HG03135 (cell line): ENCODE measurements around the gene PCP4.

Source experiments
- ATAC-seq: cut with Tn5 transposase; IDR thresholded peaks from one replicate; pipeline ENCODE4 v1.9.1; 2021; ENCODE audit warnings: mild to moderate bottlenecking, moderate library complexity; ENCODE audit not compliant: unreplicated experiment

Gene PCP4

DNA sequence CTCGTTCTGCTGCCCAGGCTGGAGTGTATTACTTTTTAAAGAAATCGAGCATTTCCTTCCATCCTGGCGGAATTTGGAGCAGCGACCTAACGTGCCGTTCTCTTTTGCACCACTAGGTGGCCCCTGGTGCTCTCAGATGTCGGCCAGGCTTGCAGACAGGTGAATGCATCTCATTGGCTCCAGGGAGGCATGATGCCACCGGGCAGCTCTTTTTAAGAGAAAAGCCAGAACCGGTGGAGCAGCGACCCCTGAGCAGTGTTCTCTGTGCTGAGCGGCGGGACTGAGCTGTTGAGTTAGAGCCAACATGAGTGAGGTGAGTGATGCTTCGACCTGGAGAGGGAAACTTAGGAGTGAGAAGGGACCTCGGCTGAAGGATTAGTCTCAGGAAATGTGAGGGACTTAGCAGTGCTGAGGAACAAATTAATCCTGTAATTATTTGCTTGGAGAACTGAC, at the start of gene PCP4:
Gene PCP4 (plus strand): TSS at position 241 of the 453 bp plus-strand sequence. CDS start 64 bp downstream, at position 305.
- ATAC-seq, result no peak

DNA sequence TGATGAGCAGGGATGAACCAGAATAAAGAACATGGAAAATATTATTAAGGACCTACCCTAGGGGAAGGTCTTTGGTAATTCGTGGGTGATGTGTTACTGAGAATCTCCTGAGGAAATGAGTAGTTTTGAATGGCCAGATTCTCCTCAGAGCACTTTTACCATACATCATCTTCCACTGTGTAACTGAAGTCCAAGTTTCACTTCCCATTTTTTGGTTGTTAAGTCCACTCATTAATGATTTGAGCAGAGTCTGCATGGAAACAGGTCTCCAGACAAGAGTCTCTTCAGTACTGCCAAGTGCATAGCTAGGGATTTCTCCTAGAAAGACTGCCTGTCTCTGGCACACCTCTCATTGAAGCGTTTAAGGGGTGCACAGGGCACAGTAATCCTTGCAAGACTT, 48.7 kb upstream of the PCP4 start:
- ATAC-seq, result no peak

DNA sequence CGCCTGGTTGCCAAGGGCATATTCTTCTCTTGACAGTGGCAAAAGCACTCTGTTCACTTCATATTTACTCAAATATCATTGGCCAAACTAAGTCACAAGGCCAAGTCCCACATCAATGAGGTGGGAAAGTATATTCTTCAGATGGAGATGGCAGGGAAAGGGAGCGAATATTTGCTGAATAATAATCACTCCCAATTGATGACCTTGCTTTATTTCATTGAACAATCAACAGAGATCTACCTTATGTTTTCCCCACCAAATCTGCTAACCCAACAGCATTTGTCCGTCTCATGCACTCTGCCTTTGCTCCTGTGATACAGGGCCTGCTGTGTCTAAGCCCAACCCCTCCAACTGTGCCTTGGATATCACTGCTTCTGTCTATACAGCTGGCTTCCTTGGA, 45.2 kb upstream of the PCP4 start:
- no peak for ATAC-seq

DNA sequence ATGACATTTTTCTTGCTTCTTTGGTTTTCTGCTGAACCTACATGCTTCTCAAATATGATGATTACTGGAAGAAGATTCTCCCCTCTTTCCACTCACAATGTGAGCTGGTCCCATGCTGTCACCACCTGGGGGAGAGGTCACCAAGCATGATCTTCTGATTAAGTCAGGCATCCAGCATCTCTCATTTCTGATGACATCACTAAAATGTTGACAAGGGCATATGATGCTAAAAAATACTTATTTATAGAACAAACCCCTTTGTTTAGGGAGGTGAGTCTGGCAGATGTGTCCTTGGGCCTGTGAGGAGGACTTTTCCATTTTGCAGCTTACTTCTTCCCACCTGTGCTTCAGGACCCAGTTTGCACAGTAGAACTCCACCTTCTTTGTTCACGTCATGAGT, 42.0 kb upstream of the PCP4 start:
- ATAC-seq, result no peak

DNA sequence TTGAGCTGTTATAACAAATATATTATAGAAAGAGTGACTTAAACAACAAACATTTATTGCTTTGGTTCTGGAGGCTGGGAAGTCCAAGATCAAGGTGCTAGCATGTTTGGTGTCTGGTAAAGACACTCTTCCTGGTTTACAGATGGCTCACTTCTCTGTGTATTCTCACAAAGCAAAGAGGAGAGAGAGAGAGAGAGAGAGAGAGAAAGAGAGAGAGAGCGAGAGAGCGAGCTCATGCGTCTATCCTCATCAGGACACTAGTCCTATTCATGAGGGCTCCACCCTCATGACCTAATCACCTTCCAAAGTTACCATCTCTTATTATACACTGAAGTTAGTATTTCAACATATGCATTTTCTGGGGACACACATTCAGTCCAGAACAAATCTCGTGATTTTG, 32.7 kb upstream of the PCP4 start:
- no peak for ATAC-seq

DNA sequence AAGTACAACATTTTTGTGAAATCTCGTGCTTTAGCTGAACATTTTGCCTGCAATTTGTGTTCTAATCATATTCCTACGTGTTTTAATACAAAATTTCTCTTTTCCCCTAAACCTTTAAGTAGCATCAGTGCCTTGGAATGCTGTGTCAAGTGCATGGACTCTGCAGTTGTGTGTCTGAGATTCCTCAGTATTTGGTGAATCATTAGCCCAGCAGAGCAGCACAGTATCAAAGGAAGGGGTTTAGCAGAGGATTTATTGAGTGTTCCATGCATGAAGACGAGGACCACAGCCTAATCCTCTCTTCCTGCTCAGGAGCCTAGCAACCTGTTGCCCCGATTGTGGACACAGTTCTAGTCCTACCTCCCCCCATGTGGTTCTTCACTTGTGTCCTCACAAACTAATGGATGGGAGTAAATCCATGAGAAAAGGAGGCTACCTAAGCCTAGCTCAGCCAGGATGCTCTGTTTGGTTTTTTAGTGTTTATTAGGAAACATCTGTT, 29.3 kb upstream of the PCP4 start:
- no peak for ATAC-seq

DNA sequence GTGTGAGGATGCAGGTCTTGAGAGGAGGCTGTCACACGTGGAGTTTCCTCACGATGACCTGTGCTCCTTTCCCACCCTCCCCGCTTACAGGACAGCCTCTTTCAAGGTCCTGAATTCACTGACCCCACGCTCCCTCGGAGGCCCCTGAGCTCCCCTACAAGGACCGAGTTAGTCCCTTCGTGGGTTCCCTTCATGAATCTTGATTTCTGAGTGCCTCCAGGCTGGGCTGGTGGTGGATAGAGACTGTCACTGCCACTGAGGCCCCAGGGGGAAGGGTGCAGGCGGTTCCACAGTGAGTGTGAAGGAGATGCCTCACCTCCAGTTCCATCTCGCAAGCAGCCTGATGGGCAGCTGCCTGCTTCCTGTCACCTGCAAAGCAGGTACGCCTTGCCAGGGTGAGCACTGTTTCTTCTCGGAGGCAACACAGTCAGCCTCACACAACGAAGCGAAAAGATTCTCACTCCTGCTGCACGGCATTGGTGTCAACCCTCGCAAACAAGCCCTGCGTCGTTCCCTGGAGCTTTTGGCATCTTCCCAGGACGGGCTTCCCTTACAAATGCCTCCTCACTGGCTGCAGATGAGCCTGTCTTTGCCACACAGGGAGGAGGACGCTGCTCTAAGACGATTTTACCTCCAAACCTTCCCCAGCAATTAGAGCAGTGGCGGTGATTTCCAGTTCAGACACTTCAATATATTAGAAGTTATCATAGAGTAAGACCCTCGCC, 26.7 kb upstream of the PCP4 start:
- ATAC-seq, result no peak

DNA sequence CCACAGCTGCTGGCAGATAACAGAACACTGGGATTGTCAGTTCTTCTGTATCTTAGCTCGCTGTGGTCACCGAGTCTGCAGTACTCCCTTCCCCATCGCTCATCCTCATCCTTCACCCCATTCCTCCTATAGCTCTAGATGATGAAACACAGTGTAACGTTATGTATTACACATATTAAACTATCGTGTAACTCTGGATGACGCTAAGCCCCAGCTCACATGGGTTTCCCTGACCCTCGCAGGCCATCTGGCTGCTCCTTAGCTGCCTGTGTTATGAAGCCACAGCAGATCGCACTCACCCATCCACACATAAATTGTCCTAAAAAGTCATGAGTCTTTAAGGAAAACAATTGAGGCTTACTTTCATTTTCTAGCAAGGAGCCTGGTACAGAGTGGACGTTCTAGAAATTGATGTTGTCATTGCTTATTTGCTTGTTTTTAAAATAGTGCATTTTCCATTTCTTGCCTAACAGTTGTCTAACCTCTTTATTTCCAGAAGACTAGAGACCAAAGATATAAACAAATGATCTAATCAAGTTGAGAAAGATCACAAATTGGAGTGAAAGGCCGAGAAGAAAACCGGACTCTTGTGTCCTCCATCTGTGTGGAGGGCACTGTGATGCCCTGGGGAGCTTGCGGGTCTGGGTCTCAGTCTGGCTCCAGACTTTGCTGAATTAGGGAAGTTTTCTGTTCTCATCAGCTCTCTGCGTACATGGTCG, 24.3 kb upstream of the PCP4 start:
- no peak for ATAC-seq

DNA sequence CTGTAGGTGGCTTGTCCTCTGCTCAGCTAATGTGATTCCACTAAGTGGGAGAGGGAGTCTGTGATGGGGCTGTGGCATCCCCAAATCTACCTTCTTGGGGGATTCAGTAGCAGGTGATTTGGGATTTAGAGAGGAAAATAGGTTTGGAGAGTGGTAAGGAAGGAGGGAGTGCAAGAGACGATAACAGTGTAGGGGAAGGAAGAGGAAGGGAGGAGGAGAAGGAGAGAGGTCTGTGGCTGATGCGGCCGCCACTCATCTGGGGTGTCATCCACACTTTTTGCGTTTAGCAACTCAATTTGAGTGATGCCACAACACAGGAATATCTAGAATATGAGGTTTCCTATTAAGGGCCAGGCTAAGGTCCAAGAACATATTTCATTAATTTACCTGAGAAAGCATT, 23.8 kb upstream of the PCP4 start:
- no peak for ATAC-seq

DNA sequence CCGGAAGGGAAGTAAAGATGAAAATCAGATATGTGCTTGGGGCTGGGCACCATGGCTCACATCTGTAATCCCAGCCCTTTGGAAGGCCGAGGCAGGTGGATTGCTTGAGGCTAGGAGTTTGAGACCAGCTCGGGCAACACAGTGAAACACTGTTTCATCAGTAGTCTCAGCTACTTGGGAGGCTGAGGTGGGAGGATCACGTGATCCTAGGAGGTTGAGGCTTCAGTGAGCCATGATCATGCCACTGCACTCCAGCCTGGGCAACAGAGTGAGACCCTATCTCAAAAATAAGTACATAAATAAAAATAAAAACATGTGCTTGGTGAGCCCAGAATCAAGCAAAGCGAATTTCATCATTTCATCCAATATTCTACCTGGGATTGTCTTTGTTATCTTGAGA, 23.3 kb upstream of the PCP4 start:
- no peak for ATAC-seq

DNA sequence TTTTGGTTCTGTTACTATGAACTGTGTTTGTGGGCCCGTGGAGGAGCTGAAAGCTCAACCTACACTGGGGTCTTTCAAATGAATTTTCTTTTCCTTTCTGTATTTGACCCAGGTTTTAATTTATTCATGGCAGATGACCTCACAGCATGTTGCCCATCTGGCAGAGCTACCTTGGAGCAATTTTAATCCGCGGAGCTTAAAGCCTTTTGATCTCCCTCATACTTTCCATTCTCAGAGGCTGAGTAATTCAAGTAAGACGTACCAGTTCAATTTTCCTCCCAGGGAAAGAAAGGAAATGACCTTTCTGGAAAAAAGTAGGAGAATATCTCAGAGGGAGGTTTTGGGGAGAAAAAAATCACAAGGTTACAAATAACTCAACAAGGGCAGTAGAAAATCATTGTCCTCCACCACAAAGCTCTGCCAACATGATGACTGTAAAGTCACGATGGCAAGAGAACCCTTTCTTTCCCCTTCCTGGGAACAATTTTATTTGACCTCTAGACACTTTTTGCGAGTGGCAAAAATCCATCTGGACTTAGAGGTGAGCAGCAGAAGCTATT, 21.6 kb upstream of the PCP4 start:
- no peak for ATAC-seq

DNA sequence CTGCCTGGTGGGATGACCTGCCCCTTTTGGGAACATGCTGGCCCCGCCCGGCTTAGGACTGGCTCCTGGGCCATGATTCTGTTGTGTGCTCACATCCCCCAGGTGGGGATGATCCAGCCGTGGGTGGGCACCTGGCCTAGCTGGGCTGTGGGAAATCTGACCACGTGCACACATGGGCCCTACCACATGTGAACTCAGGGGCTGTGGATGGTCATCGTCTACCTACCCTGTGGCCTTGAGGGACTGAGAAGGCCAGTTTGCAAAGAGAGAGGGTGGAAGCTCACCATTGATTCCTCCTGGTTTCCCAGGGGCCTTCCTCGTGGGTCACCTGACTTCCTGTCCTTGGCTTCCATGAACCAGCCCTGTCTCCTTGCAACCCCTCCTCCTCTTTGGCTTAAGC, 19.4 kb upstream of the PCP4 start:
- no peak for ATAC-seq

DNA sequence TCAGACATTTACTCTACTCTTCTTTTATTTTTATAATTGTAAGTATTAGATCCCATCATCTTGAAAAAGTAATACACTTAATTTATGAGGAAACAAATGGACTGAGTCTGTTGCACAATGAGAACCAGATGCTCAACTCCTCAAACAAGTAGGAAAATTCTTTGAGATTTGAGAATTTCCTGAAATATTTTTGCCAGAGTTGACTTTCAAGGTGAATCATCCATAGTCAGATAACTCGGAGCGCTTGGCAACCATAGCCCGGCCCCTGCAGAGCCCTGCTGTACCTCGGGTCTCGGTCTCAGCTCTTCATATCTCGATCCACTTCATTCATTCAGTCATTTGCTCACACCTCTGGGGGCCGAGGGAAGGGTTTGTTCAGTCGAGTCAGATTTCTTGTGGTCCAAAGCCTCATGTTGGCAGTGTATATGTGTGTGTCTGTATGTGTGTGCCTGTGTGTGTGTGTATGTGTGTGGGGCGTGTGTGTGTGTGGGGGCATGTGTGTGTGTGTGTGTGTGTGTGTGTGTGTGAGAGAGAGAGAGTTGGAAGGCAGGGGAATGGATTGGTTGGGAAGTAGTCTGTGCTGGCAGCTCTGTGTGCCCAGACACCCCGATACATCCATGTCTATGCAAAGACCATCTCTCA, 18.1 kb upstream of the PCP4 start:
- no peak for ATAC-seq

DNA sequence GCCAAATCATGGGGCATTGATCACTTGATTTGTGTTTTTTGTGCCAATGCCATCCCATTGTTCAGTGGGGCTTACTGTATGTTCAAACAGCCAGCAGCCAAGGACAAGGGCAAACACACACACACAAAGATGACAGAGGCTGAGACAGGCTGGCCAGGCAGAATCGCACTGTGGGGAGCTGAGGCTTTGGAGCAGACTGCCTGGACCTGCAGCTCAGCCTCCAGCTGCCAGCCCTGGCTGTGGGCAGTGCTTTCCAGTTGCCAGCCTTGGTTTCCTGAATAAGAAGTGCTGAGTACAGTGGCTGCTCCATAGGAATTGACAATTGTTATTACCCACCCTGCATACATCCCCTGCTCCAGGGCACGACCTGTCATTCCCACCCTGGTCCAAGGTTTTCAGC, 16.9 kb upstream of the PCP4 start:
- ATAC-seq, result no peak

DNA sequence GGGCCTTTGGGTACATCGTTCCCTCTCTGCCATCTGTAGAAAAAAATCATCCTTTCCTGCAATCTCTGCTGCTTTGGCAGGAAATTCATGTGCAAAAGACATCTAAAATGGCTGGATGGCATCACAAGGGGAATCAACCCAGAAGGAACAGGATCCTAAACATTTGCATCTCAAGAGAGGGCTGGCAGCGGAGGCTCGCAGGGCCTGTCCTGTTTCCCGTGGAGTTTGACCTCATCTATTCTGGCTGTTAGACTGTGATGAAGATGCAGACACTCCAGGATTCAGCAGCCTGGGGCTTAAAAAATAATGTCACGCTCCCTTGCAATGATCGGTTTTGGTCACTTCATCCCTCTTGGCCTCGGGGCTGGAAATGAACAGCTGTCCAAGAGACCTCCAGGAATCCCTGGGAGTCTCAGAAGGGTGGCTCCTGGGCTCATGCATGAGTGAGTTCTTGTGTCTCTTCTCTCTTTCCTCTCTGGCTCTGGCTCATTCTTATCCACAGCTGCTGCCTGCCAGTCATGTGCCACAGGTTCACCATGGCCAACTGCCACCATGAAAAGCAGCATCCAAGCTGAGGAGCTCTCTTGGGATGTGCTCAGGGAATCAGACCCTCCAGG, 16.1 kb upstream of the PCP4 start:
- no peak for ATAC-seq

DNA sequence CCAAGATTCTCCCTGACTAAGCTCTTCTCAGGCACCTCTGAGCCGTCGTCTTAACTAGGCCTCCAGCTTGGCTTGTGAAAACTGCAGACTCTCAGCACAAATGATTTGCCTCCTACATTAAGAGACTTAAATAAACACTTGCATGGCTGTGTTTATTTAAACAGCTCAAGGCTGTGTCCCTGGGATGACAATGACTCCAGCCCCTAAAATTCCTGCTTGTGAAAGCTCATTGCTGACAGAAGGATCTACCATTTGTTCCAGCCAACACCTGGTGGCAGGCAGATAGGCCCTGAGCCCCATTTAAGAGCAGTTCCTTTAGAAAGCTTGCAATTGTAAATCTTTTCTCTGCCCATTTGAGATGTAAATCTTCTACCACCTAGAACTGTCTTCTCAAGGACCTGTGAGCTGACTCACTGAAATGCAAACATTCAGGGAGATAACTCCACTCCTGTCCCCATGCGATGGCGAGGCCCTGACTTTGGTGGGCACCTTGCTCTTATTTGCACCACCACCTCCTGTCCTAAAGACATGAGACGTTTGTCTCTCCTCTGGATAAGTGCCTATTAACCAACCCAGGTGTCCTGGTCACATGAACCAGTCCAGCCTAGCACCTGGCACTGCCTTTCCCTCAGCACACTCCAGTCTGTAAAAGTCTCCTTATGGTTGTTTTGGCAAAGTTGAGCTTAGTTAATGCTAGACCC, 15.1 kb upstream of the PCP4 start:
- ATAC-seq, result no peak

DNA sequence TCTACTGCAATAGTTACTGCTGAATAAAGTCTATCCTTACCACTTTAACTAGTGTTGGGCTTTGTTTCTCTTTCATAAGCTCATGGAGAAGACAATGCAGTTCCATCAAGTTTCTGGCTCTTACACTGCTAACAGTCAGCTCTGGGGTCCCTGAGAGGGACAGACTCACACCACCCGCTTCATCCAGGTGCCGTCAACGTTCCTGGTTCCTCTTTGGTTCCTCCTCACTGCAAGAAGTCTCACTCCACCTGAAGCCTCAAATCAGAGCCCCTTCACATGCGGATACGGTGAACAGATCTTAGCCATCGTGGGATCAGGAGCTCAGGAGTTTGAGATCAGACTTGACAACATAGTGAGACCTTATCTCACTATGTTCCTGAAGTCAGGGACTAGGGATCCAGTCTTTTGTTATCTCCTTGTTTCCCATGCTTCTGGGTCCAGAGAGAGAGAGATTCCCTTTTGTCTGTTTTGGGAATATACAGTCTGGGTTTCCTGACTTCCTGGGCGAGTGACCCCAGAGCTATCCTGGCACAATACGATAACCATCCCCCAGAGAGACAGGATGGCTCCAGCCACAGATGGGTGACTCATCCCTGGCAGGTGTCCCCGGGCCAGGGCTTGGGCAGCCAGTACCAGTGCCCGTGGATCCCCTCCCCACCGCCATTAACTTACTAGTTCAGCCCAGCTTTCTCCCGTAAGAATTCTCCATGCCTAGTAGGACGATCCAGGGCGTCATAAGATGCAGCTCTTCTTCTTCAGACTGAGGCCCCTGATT, 14.3 kb upstream of the PCP4 start:
- ATAC-seq, result no peak

DNA sequence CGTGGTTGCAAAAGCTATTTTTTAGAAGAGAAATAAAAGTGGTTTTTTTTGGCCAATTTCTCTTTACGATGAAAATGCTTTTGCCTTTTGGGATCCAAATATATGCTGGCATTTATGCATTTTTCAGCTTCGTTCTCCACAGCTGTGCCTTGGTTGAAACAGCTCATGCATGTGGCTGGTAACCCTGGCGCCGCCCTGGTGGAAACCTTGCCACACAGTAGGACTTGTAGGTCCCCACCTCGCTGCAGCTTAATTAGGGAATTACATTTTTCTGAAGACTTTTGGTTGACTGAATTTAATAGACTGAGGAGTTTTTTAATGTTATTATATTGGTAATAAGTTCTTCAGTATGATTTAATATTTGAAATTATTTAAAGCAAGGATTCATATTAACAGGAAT, 12.7 kb upstream of the PCP4 start:
- no peak for ATAC-seq

DNA sequence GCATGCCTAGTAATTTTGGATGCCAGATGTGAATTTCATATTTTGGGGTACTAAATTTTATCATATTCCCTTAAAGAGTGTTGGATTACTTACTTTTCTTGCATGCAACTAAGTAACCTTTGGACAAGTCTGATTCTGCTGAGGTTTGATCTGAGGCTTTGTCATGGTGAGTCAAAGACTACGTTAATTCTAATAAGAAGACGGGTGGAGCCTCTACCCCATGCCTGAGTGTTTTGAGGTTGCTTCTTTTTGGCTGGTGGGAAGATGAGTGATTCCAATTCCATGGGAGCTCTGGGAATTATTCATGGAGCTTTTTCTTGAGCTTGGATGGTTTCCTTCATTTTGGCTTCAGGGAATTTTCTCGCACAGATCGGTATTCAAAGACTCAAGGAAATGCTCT, 11.6 kb upstream of the PCP4 start:
- ATAC-seq, result no peak

DNA sequence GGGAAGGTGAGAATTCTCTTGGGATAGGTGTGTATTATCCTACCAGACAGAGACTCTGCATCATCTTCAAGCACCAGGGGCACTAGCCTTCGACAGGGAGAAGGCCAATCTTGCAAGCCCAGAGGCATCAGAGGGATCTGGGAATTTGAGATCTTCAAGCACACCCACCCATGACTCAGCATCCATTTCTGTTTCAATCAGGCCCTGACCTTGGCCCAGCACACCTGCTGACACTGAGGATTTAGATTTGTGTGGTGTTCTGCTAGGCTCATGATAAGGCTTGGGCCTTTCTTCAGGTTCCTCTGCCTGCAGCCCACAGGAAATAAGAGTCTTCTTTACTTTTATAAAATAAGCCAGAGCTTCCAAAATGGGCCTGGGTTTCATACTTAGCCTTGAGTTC, 6.6 kb upstream of the PCP4 start:
- ATAC-seq, result no peak
